Adrenal gland (tissue), 5 donors: ENCODE results near the gene TGFA.

Experiments
- POLR2A ChIP-seq, 2 donors: fragments of 450-650 bp; IDR thresholded peaks; one replicate each; pipeline ENCODE4 v1.6.1; 2017; ENCODE audit warnings: antibody characterized with exemption in 2 of 2, mild to moderate bottlenecking in 2 of 2, moderate library complexity in 1 of 2
- TF ChIP-seq, protein P1 (sequence below), 6 experiments: fragments of 450-650 bp in 4 of 6; fragments of 200-600 bp in 2 of 6; sonication (generic) in 1 of 6; IDR thresholded peaks; 1 replicate in 5 of 6; 2 replicates in 1 of 6; pipeline versions ENCODE4 v1.5.1 to v1.8.0; 2016 to 2021; ENCODE audit warnings: antibody characterized with exemption in 6 of 6, mild to moderate bottlenecking in 2 of 6, moderate library complexity in 1 of 6
- donor health status: DM: no; HTN: no; CAD: no.

DNA sequence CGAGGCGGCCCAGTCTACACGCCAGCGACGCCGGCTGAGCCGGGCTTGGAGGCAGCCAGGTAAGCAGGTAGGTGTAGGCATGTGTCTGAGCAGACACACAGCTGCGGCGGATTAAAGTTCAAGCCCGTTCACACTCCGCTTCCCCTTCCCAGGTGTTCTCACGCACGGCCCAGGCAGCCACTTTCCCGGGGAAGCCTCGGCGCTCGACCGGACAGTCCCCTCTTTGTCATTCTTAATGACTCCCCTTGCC, 367 bp downstream of the TGFA start:
- TF ChIP-seq, protein P1, sequence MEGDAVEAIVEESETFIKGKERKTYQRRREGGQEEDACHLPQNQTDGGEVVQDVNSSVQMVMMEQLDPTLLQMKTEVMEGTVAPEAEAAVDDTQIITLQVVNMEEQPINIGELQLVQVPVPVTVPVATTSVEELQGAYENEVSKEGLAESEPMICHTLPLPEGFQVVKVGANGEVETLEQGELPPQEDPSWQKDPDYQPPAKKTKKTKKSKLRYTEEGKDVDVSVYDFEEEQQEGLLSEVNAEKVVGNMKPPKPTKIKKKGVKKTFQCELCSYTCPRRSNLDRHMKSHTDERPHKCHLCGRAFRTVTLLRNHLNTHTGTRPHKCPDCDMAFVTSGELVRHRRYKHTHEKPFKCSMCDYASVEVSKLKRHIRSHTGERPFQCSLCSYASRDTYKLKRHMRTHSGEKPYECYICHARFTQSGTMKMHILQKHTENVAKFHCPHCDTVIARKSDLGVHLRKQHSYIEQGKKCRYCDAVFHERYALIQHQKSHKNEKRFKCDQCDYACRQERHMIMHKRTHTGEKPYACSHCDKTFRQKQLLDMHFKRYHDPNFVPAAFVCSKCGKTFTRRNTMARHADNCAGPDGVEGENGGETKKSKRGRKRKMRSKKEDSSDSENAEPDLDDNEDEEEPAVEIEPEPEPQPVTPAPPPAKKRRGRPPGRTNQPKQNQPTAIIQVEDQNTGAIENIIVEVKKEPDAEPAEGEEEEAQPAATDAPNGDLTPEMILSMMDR (IDR thresholded peaks at IDR 0.05), result no peak
- TF ChIP-seq POLR2A (IDR thresholded peaks at IDR 0.05), result no peak
